Lower lobe of right lung (tissue), 2 donors: ENCODE data around the gene LRRC4C. TPM values are rescaled to one million over a fixed set of nuclear protein-coding genes. Genes with fewer than 3 reads are reported as not detected.

Experiments
- ATAC-seq, 2 donors: fragments of 200-7000 bp; cut with Tn5 transposase; one replicate each; pipeline ENCODE4 v1.9.1; 2020 to 2022; ENCODE audit warnings: mild to moderate bottlenecking in 2 of 2, moderate library complexity in 2 of 2
- DNase-seq: peaks from one replicate; pipeline ENCODE4 v3.0.0-alpha.2; 2020
- H3K27ac ChIP-seq: fragments of 200-600 bp; one replicate; pipeline ENCODE4 v1.8.0; 2022
- H3K27me3 ChIP-seq: fragments of 200-600 bp; one replicate; pipeline ENCODE4 v1.8.0; 2022; ENCODE audit warnings: low read depth
- H3K36me3 ChIP-seq: fragments of 200-600 bp; one replicate; pipeline ENCODE4 v1.8.0; 2022; ENCODE audit warnings: mild to moderate bottlenecking
- H3K4me1 ChIP-seq: fragments of 200-600 bp; one replicate; pipeline ENCODE4 v1.8.0; 2022
- H3K4me3 ChIP-seq: fragments of 200-600 bp; one replicate; pipeline ENCODE4 v1.8.0; 2022; ENCODE audit warnings: mild to moderate bottlenecking
- H3K9me3 ChIP-seq: fragments of 200-600 bp; one replicate; pipeline ENCODE4 v1.8.0; 2022
- intact Hi-C: fragments of 100-400 bp; cut with DNase I; formaldehyde crosslinking; loops from one replicate; pipeline ENCODE4 v1.11.0; 2022
- total RNA-seq: library from RNA; stranded (reverse); fragmentation: NEBNext Ultra II Directional; extraction: Animal tissue kit (Norgen Biotek cat#: 25700); gene quantifications from one replicate; pipeline ENCODE4 v1.2.1, GENCODE V29; 2021
- TF ChIP-seq, protein P1 (sequence below): fragments of 200-600 bp; IDR thresholded peaks from one replicate; pipeline ENCODE4 v1.8.0; 2022; ENCODE audit warnings: antibody characterized with exemption, mild to moderate bottlenecking
- donor health status: DM: no; HTN: yes; CAD: no; lungs with severe emphysema.

Gene LRRC4C
- total RNA-seq, 1 donor from 2014 or later: 0.86 TPM

DNA sequence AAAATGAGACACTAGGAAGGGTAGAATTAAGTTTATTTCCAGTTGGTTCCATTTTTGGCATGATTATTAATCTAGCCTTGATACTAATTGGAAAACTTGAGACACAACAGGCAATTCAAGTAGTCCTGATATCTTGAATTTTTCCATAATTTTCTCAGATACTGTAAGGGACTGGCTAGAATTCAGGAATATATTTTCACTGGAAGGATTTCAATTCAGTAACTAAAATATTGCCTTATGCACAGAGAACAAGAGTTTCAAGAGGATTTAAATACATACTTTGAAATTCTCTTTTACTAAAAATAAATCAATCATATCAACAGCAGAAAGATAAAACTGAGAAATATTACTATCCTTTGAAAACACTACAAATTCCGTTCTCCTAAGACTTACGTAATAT is 632.9 kb downstream of the LRRC4C start:
- TF ChIP-seq, protein P1, sequence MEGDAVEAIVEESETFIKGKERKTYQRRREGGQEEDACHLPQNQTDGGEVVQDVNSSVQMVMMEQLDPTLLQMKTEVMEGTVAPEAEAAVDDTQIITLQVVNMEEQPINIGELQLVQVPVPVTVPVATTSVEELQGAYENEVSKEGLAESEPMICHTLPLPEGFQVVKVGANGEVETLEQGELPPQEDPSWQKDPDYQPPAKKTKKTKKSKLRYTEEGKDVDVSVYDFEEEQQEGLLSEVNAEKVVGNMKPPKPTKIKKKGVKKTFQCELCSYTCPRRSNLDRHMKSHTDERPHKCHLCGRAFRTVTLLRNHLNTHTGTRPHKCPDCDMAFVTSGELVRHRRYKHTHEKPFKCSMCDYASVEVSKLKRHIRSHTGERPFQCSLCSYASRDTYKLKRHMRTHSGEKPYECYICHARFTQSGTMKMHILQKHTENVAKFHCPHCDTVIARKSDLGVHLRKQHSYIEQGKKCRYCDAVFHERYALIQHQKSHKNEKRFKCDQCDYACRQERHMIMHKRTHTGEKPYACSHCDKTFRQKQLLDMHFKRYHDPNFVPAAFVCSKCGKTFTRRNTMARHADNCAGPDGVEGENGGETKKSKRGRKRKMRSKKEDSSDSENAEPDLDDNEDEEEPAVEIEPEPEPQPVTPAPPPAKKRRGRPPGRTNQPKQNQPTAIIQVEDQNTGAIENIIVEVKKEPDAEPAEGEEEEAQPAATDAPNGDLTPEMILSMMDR: no peak
- DNase-seq (no peak), ATAC-seq (no peak)
- H3K27me3 ChIP-seq: no peaks in the 10 kb centered on the region
- intact Hi-C loops: no loop called here
- no peak overlapping the region for H3K27ac ChIP-seq
- H3K4me1 ChIP-seq: no peaks in the 10 kb centered on the region
- no peak overlapping the region for H3K4me3 ChIP-seq
- no peaks in the 10 kb centered on the region for H3K36me3 ChIP-seq
- no peaks in the 10 kb centered on the region for H3K9me3 ChIP-seq

DNA sequence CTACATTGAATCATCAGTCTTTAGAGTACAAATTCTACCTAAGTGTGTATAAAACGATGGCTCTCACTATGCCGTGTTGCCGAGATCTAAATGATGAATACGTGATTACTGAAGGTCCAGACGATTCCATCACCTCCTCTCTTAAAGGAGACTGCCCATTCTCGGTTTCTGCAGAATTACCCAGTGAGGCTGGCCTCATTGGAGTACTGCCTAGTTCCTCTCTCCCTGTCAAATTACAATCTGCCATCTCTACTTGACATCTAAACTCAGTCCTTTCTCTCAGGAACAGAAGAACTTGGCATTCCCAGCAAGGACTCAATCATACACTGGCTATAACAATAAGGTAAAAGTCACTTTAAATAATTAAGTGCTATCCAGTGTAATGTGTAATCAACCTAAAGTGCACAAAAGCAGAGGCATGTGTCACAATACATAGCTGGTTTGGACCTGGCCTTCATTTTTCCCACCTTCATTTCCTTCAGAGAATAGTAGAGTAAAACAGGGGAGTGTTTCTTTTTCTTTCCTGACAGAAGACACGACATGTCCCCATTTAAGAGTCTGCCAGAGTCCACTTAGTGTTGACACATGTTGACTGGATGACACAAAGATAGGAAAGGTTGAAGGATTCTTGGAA is 634.1 kb downstream of the LRRC4C start:
- Histone ChIP-seq H3K36me3 (no peaks in the 10 kb centered on the region), H3K4me3 (no peak overlapping the region), H3K4me1 (no peaks in the 10 kb centered on the region), H3K27ac (no peak overlapping the region), H3K27me3 (no peaks in the 10 kb centered on the region), H3K9me3 (no peaks in the 10 kb centered on the region)
- no peak for DNase-seq
- TF ChIP-seq, protein P1: no peak
- intact Hi-C loops: no loop called here
- no peak for ATAC-seq

DNA sequence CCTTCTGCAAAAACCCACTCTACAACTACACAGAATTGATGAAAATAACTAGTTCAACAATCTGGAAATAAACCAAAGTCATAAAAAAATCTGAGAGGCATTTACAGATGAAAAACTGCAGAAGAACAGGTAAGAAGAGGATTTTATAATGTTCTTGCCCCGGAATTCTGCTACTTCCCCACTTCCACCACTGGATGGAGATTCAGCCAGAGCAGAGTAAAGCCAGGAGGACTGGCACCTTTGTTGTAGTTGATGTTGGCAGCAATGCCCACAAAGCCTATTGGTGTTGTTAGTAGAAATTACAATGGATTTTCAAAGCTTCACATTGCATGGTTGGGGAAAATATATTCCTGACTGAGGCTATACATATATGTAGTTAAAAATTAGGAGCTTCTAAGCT is 640.2 kb downstream of the LRRC4C start:
- Histone ChIP-seq H3K27me3 (no peaks in the 10 kb centered on the region), H3K27ac (no peak overlapping the region), H3K4me3 (no peak overlapping the region), H3K4me1 (no peaks in the 10 kb centered on the region), H3K9me3 (no peaks in the 10 kb centered on the region), H3K36me3 (no peaks in the 10 kb centered on the region)
- DNase-seq (no peak), ATAC-seq (no peak)
- TF ChIP-seq, protein P1: no peak
- intact Hi-C loops: no loop called here

DNA sequence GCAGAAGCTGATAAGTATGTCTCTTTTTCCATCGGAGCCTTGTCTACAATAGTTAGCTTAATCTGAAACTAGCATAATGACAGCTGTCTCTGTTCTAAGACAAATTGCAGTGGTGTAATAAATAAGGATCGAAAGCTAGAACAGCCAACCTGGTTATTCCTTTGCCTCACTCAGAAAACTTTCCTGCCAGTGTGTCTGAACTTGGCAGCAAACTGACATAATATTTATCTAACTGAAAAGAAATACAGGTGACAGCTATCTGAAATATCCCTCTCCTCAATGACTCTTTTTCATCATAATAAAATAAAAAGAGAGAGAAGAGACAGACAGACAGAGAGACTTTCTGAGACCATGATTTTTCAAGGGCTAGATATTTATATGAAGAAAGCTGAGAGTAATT is 642.5 kb downstream of the LRRC4C start:
- Histone ChIP-seq H3K36me3 (no peaks in the 10 kb centered on the region), H3K27me3 (no peaks in the 10 kb centered on the region), H3K27ac (no peak overlapping the region), H3K4me3 (no peak overlapping the region), H3K4me1 (no peaks in the 10 kb centered on the region), H3K9me3 (no peaks in the 10 kb centered on the region)
- no peak for DNase-seq
- intact Hi-C loops: no loop called here
- TF ChIP-seq, protein P1: no peak
- no peak for ATAC-seq

DNA sequence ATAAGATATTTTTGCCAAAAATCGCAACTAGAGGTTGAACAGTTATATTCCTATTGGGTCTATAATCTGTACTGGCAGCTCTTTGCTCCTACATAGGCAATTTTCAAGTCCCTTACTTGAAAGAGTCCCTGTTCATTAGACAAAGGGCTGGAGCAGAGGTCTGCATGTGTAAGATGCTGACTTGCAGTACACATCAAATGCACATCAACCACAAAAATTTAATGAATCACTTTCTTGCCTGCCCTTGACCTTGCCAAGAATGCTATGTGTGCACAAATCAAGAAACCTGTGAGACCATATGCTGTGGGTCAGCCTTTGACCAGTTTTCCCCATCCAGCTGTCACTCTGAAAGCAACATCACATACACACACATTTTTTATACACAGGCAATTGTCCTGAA is 661.5 kb downstream of the LRRC4C start:
- no peaks in the 10 kb centered on the region for H3K27me3 ChIP-seq
- no peaks in the 10 kb centered on the region for H3K4me1 ChIP-seq
- DNase-seq (no peak), ATAC-seq (no peak)
- H3K4me3 ChIP-seq: no peak overlapping the region
- no peaks in the 10 kb centered on the region for H3K9me3 ChIP-seq
- no peak overlapping the region for H3K27ac ChIP-seq
- H3K36me3 ChIP-seq: no peaks in the 10 kb centered on the region
- intact Hi-C loops: no loop called here
- TF ChIP-seq, protein P1: no peak
